GM21390 (cell line): ENCODE data around the gene CYB5R3.
"Not testable (repeated sequence)": the region's sequence is repeated elsewhere in the genome, so short reads cannot be mapped to it uniquely, and the experiment has no call there.

Experiments
- ATAC-seq: cut with Tn5 transposase; IDR thresholded peaks from one replicate; pipeline ENCODE4 v1.9.1; 2021; ENCODE audit not compliant: unreplicated experiment

Gene CYB5R3

GRCh38 chr22:42679691-42680090 is 30.5 kb upstream of the CYB5R3 start:
- ATAC-seq, result no peak

GRCh38 chr22:42678894-42679293 is 29.7 kb upstream of the CYB5R3 start:
- no peak for ATAC-seq

GRCh38 chr22:42677936-42678335 is 28.7 kb upstream of the CYB5R3 start:
- not testable (repeated sequence) for ATAC-seq

- ATAC-seq, result no peak
Measured at GRCh38 chr22:42676059-42676607, 26.9 kb upstream of the CYB5R3 start.

- no peak for ATAC-seq
Measured at GRCh38 chr22:42673898-42674401, 24.8 kb upstream of the CYB5R3 start.

GRCh38 chr22:42673071-42673470 is 23.9 kb upstream of the CYB5R3 start:
- not testable (repeated sequence) for ATAC-seq

- ATAC-seq, result no peak
Measured at GRCh38 chr22:42670921-42671709, 21.9 kb upstream of the CYB5R3 start.

- ATAC-seq, result no peak
Measured at GRCh38 chr22:42670046-42670445, 20.9 kb upstream of the CYB5R3 start.

- ATAC-seq, result not testable (repeated sequence)
Measured at GRCh38 chr22:42666393-42666792, 17.2 kb upstream of the CYB5R3 start.

- ATAC-seq, result no peak
Measured at GRCh38 chr22:42664976-42665831, 16.0 kb upstream of the CYB5R3 start.

GRCh38 chr22:42661985-42662831 is 13.0 kb upstream of the CYB5R3 start:
- ATAC-seq, result no peak

- no peak for ATAC-seq
Measured at GRCh38 chr22:42656578-42656977, 7.4 kb upstream of the CYB5R3 start.

GRCh38 chr22:42655693-42656092 is 6.5 kb upstream of the CYB5R3 start:
- no peak for ATAC-seq

- ATAC-seq, result no peak
Measured at GRCh38 chr22:42654436-42655073, 5.4 kb upstream of the CYB5R3 start.

- ATAC-seq, result no peak
Measured at GRCh38 chr22:42653999-42654398, 4.8 kb upstream of the CYB5R3 start.

- no peak for ATAC-seq
Measured at GRCh38 chr22:42651134-42651533, 1.9 kb upstream of the CYB5R3 start.

- peak; percentile 28 for ATAC-seq
Measured at GRCh38 chr22:42648368-42649245, 585 bp downstream of the CYB5R3 start.

- no peak for ATAC-seq
Measured at GRCh38 chr22:42648017-42648367, 1.2 kb downstream of the CYB5R3 start.
